Thyroid gland (tissue), 4 donors: ENCODE results near the gene BCL11B. TPM values are rescaled to one million over a fixed set of nuclear protein-coding genes. Genes with fewer than 3 reads are reported as not detected.

ENCODE experiments used
- DNase-seq, 2 donors: peaks; one replicate each; pipeline ENCODE4 v3.0.0-alpha.2; 2019
- H3K27ac ChIP-seq, 3 donors: fragments of 200-600 bp; sonication (generic); 1 replicate in 2 of 3; 2 replicates in 1 of 3; pipeline ENCODE4 v1.5.1; 2016 to 2019; ENCODE audit warnings: mild to moderate bottlenecking in 1 of 3, moderate library complexity in 1 of 3
- H3K27me3 ChIP-seq: fragments of 200-600 bp; sonication (generic); one replicate; pipeline ENCODE4 v1.5.1; 2019
- H3K36me3 ChIP-seq, 2 donors: fragments of 200-600 bp; sonication (generic); one replicate each; pipeline ENCODE4 v1.5.1; 2016 to 2019
- H3K4me1 ChIP-seq, 2 donors: fragments of 200-600 bp; sonication (generic); one replicate each; pipeline ENCODE4 v1.5.1; 2017 to 2019
- H3K4me3 ChIP-seq, 3 donors: fragments of 200-600 bp; sonication (generic); replicated peaks in 1 of 3; 1 replicate in 2 of 3; 2 replicates in 1 of 3; pipeline ENCODE4 v1.5.1; 2016; ENCODE audit warnings: mild to moderate bottlenecking in 1 of 3
- H3K9me3 ChIP-seq: fragments of 200-600 bp; sonication (generic); one replicate; pipeline ENCODE4 v1.5.1; 2017
- CTCF ChIP-seq, 6 experiments: fragments of 200-600 bp in 3 of 6; fragments of 450-650 bp in 3 of 6; sonication (generic) in 3 of 6; IDR thresholded peaks; one replicate each; pipeline ENCODE4 v1.5.1; 2016 to 2019; ENCODE audit warnings: antibody characterized with exemption in 6 of 6, mild to moderate bottlenecking in 2 of 6, inconsistent platforms in 1 of 6, moderate library complexity in 1 of 6
- POLR2A ChIP-seq, 2 donors: fragments of 450-650 bp; IDR thresholded peaks; one replicate each; pipeline ENCODE4 v1.6.1; 2017; ENCODE audit warnings: antibody characterized with exemption in 2 of 2, mild to moderate bottlenecking in 2 of 2, moderate library complexity in 1 of 2
- WGBS, 2 donors: methylation state at CpG; one replicate each; pipeline ENCODE4 v1.1.5; 2017; 5-methylcytosine and 5-hydroxymethylcytosine counted together
- intact Hi-C: fragments of 100-400 bp; cut with DNase I; formaldehyde crosslinking; loops from one replicate; pipeline ENCODE4 v1.15.1; 2023
- total RNA-seq, 4 donors: library from RNA; depleted of rRNA; stranded (reverse); fragments of >200 nt; gene quantifications; one replicate each; pipeline ENCODE4 v1.2.3, GENCODE V29; 2016

The BCL11B gene
- total RNA-seq, 4 donors from 2014 or later = 0.81 to 4.3 (median 2.3) TPM

- H3K9me3 ChIP-seq = no peaks in the 10 kb centered on the region
- H3K4me1 ChIP-seq = no peaks in the 10 kb centered on the region
- no peak for DNase-seq
- TF ChIP-seq POLR2A (IDR thresholded peaks at IDR 0.05) (no peak), CTCF (IDR thresholded peaks at IDR 0.05) (no peak)
- 72 to 87% methylated on average over 6 of the region's 6 CpGs for WGBS, 2 donors
- H3K36me3 ChIP-seq = no peaks in the 10 kb centered on the region
- intact Hi-C loops = no loop called here
- no peak overlapping the region for H3K27ac ChIP-seq
- H3K27me3 ChIP-seq = no peaks in the 10 kb centered on the region
- no peak overlapping the region for H3K4me3 ChIP-seq
These were observed 46.9 kb upstream of the BCL11B start for GRCh38 chr14:99318959-99319295.

- no peaks in the 10 kb centered on the region for H3K9me3 ChIP-seq
- H3K27ac ChIP-seq = no peak overlapping the region
- intact Hi-C loops = no loop called here
- no peak for DNase-seq
- no peak for TF ChIP-seq CTCF (IDR thresholded peaks at IDR 0.05)
- TF ChIP-seq POLR2A (IDR thresholded peaks at IDR 0.05) = no peak
- 61 to 71% methylated on average over 11 to 13 of the region's 13 CpGs for WGBS, 2 donors
- no peak overlapping the region for H3K4me3 ChIP-seq
- H3K36me3 ChIP-seq = no peaks in the 10 kb centered on the region
- no peaks in the 10 kb centered on the region for H3K27me3 ChIP-seq
- no peaks in the 10 kb centered on the region for H3K4me1 ChIP-seq
These were observed 46.3 kb upstream of the BCL11B start for GRCh38 chr14:99318091-99318958.

DNA sequence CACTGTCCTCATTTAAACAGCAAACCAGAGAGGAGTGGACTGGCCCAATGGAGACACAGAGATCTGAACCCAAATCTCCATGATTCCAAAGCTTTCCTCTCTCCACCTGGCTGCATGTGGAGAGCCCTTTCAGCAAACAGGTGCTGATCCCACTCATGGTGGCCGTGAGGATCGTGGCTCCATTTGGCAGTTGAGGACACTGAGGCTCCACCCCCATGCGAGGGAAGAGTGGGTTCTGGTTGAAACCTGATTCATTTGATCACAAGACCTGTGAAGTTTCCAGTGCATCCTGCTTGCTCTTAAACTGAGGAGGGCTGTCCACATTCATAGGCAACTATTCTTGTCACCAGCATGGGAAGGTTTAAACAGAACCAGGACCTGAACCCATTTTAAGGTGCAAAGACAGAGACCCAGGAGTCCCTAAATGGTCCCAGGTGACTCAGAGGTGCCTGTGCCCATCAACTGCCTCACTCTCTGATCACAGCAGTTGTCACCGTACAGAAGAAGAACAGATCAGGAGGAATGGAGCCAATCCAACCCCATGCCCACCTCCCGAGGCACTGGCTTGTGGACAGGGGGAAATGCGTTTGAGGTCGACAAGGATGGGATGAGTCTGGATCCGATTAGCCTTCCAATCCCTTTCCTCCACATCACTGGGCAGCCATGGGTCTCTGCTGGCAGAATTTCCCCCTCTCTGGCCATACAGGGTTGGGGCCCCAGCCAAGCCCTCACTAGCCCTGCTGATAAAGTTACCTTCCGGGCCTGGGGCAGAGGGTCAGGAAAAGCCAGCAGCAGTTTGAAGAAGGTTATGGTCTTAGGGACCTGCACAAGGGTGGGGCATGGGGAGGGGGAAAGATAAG is 45.5 kb upstream of the BCL11B start:
- Histone ChIP-seq H3K36me3 (no peaks in the 10 kb centered on the region), H3K4me3 (no peak overlapping the region), H3K27me3 (no peaks in the 10 kb centered on the region), H3K9me3 (no peaks in the 10 kb centered on the region), H3K4me1 (no peaks in the 10 kb centered on the region), H3K27ac (no peak overlapping the region)
- WGBS, 2 donors = 64 to 77% methylated on average over 8 to 9 of the region's 9 CpGs
- TF ChIP-seq CTCF (IDR thresholded peaks at IDR 0.05) (no peak), POLR2A (IDR thresholded peaks at IDR 0.05) (no peak)
- intact Hi-C loops = no loop called here
- DNase-seq = no peak

DNA sequence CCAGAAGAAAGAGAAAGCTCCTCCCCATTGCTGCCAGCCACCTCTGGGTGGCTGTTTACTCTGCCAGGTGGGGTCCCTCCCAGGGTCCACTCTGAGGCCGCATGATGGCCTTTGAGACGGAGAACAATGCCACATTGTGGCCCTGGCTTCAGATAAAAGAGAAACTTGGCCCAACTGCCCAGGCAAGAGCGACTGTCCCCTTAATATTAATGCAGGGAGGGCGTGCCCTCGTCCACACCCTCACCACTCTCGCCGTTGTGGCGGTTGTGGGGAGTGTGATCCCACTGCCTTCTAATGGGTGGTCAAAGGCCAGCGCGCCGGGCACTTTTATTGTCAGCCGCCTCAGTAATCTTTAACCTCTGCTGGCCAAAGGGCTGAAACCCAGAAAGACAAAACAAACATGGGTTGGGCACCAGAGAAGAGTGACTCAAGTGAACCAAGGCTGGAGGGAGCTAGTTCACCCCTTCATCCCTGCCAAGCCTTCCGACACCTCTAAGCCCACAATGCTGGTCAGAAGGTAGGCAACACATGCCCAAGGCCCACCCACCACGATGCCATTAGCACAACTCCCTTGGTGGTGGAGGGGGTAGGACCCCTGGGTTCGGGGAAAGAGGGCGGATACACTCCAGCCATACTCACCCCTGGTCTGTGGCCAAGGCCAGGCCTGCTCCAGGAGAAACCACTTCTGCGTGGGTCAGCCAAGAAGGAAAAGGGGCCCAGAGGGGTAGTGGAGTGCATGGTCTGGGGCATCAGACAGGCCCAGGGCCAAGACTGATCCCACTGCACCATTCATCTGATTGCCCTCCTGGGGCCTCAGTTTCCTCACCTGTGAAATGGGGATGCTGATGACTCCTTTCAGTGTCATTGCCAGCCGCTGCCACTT is 44.5 kb upstream of the BCL11B start:
- Histone ChIP-seq H3K27ac (no peak overlapping the region), H3K27me3 (no peaks in the 10 kb centered on the region), H3K36me3 (no peaks in the 10 kb centered on the region), H3K9me3 (no peaks in the 10 kb centered on the region), H3K4me1 (no peaks in the 10 kb centered on the region), H3K4me3 (no peak overlapping the region)
- TF ChIP-seq POLR2A (IDR thresholded peaks at IDR 0.05) (no peak), CTCF (IDR thresholded peaks at IDR 0.05) (no peak)
- DNase-seq = no peak
- 82 to 90% methylated on average over 12 to 18 of the region's 18 CpGs for whole genome bisulfite sequencing, 2 donors
- intact Hi-C loops = no loop called here
